GM18907 (cell line): ENCODE results near the gene ZGPAT.

Experiments used
- ATAC-seq: cut with Tn5 transposase; IDR thresholded peaks from one replicate; pipeline ENCODE4 v1.9.1; 2021; ENCODE audit warnings: mild to moderate bottlenecking, moderate library complexity; ENCODE audit not compliant: unreplicated experiment

The ZGPAT gene

GRCh38 chr20:63742381-63743024, 34.7 kb downstream of the ZGPAT start:
- ATAC-seq = no peak

- no peak for ATAC-seq
Measured at GRCh38 chr20:63743210-63743970, 35.6 kb downstream of the ZGPAT start.

GRCh38 chr20:63744158-63744557, 36.3 kb downstream of the ZGPAT start:
- ATAC-seq = no peak

GRCh38 chr20:63744574-63745423, 37.0 kb downstream of the ZGPAT start:
- no peak for ATAC-seq

- ATAC-seq = no peak
Measured at GRCh38 chr20:63745424-63745805, 37.6 kb downstream of the ZGPAT start.

- no peak for ATAC-seq
Measured at GRCh38 chr20:63745961-63746731, 38.3 kb downstream of the ZGPAT start.

GRCh38 chr20:63746751-63747315, 39.0 kb downstream of the ZGPAT start:
- ATAC-seq = no peak

- no peak for ATAC-seq
Measured at GRCh38 chr20:63747622-63748069, 39.8 kb downstream of the ZGPAT start.

- no peak for ATAC-seq
Measured at GRCh38 chr20:63748070-63748933, 40.5 kb downstream of the ZGPAT start.

- no peak for ATAC-seq
Measured at GRCh38 chr20:63748934-63749270, 41.1 kb downstream of the ZGPAT start.

GRCh38 chr20:63749597-63750508, 42.0 kb downstream of the ZGPAT start:
- no peak for ATAC-seq

- ATAC-seq = no peak
Measured at GRCh38 chr20:63750807-63751470, 43.1 kb downstream of the ZGPAT start.

- no peak for ATAC-seq
Measured at GRCh38 chr20:63751471-63752271, 43.8 kb downstream of the ZGPAT start.

GRCh38 chr20:63752411-63753101, 44.7 kb downstream of the ZGPAT start:
- ATAC-seq = no peak

GRCh38 chr20:63753381-63753780, 45.5 kb downstream of the ZGPAT start:
- ATAC-seq = no peak

- ATAC-seq = no peak
Measured at GRCh38 chr20:63754008-63754407, 46.2 kb downstream of the ZGPAT start.
